ENCODE measurements around the gene ZNF205.
"Not testable (repeated sequence)": the region's sequence is repeated elsewhere in the genome, so short reads cannot be mapped to it uniquely, and the experiment has no call there.

Gene ZNF205

GRCh38 chr16:3152027-3152276 lies 39.6 kb downstream of the ZNF205 start:
- peak; percentile 39 for DNase-seq

- peak; percentile 81 for DNase-seq
Measured at GRCh38 chr16:3152277-3152990, 40.0 kb downstream of the ZNF205 start.

- DNase-seq, result no peak
Measured at GRCh38 chr16:3152991-3153368, 40.6 kb downstream of the ZNF205 start.

- DNase-seq, result no peak
Measured at GRCh38 chr16:3155181-3155580, 42.8 kb downstream of the ZNF205 start.

GRCh38 chr16:3155972-3156371 lies 43.6 kb downstream of the ZNF205 start:
- DNase-seq, result no peak

- DNase-seq, result peak; percentile 63
Measured at GRCh38 chr16:3157229-3158025, 45.0 kb downstream of the ZNF205 start.

- DNase-seq, result no peak
Measured at GRCh38 chr16:3158026-3158509, 45.7 kb downstream of the ZNF205 start.

- peak; percentile 95 for DNase-seq
Measured at GRCh38 chr16:3158510-3159314, 46.3 kb downstream of the ZNF205 start.

- DNase-seq, result no peak
Measured at GRCh38 chr16:3161235-3162018, 49.0 kb downstream of the ZNF205 start.

- no peak for DNase-seq
Measured at GRCh38 chr16:3164121-3164991, 52.0 kb downstream of the ZNF205 start.

- no peak for DNase-seq
Measured at GRCh38 chr16:3165111-3165822, 52.9 kb downstream of the ZNF205 start.

GRCh38 chr16:3166505-3166886 lies 54.1 kb downstream of the ZNF205 start:
- no peak for DNase-seq

- DNase-seq, result not testable (repeated sequence)
Measured at GRCh38 chr16:3168729-3169128, 56.3 kb downstream of the ZNF205 start.
